ENCODE results near the gene RYR2. TPM values are rescaled to one million over a fixed set of nuclear protein-coding genes. Genes with fewer than 3 reads are reported as not detected.
A peak's percentile ranks its signal among the peaks of the same experiment; 100 is the strongest.

RYR2 gene
- total RNA-seq, 2 experiments from 2014 or later = not detected

- TF ChIP-seq EZH2phosphoT487 (IDR thresholded peaks at IDR 0.05; ENCODE audit: borderline replicate concordance, low read depth, low read length) (no peak), CTCF (conservative IDR thresholded peaks at IDR 0.05; ENCODE audit: low read length) (no peak)
- Histone ChIP-seq H3K36me3 (ENCODE audit: insufficient read depth, low read length) (no peaks in the 10 kb centered on the region), H3K27ac (ENCODE audit: low read depth, low read length, poor library complexity, severe bottlenecking) (no peak overlapping the region), H3K4me1 (ENCODE audit: insufficient read depth, low read length, poor library complexity, severe bottlenecking) (no peaks in the 10 kb centered on the region), H3K4me3 (ENCODE audit: low read depth, low read length, poor library complexity, severe bottlenecking) (no peak overlapping the region), H3K9me3 (ENCODE audit: low read length) (no peaks in the 10 kb centered on the region), H4K20me1 (ENCODE audit: insufficient read depth, low read length) (no peaks in the 10 kb centered on the region), H3K79me2 (ENCODE audit: insufficient read depth, low read depth, low read length) (no peaks in the 10 kb centered on the region), H3K9me2 (ENCODE audit: insufficient read depth, low read length) (no peaks in the 10 kb centered on the region), H2AFZ (ENCODE audit: low read length) (no peak overlapping the region), H3K4me2 (ENCODE audit: low read length) (no peak overlapping the region)
- CTCF ChIA-PET (ENCODE audit: unreplicated experiment) = no interaction called here
- intact Hi-C loops (cut with micrococcal nuclease; ENCODE audit: unreplicated experiment) = no loop called here
- POLR2A ChIA-PET = no interaction called here
- no TSS peak for BruUV-seq (replicated peaks)
- no peak for DNase-seq (ENCODE audit: low spot score)
These were observed 753.6 kb downstream of the RYR2 start for GRCh38 chr1:237795558-237795957.

- H3K36me3 ChIP-seq (ENCODE audit: insufficient read depth, low read length) = no peaks in the 10 kb centered on the region
- intact Hi-C loops (cut with micrococcal nuclease; ENCODE audit: unreplicated experiment) = no loop called here
- no peak overlapping the region for H3K4me3 ChIP-seq (ENCODE audit: low read depth, low read length, poor library complexity, severe bottlenecking)
- TF ChIP-seq CTCF (conservative IDR thresholded peaks at IDR 0.05; ENCODE audit: low read length) (peak; percentile 78), EZH2phosphoT487 (IDR thresholded peaks at IDR 0.05; ENCODE audit: borderline replicate concordance, low read depth, low read length) (no peak)
- no peak overlapping the region for H3K27ac ChIP-seq (ENCODE audit: low read depth, low read length, poor library complexity, severe bottlenecking)
- no peaks in the 10 kb centered on the region for H3K4me1 ChIP-seq (ENCODE audit: insufficient read depth, low read length, poor library complexity, severe bottlenecking)
- no peaks in the 10 kb centered on the region for H3K9me2 ChIP-seq (ENCODE audit: insufficient read depth, low read length)
- no peaks in the 10 kb centered on the region for H3K79me2 ChIP-seq (ENCODE audit: insufficient read depth, low read depth, low read length)
- peak; percentile 80 for DNase-seq (ENCODE audit: low spot score)
- H3K9me3 ChIP-seq (ENCODE audit: low read length) = no peaks in the 10 kb centered on the region
- no peaks in the 10 kb centered on the region for H4K20me1 ChIP-seq (ENCODE audit: insufficient read depth, low read length)
- H2AFZ ChIP-seq (ENCODE audit: low read length) = peak overlapping the region; percentile 78
- ChIA-PET CTCF (ENCODE audit: unreplicated experiment) (interaction anchor here (0.6 to 1.1 kb wide), 2 partner anchors 8 to 27 kb away, joined by 3 read pairs; no protein-coding TSS in a partner anchor), POLR2A (interaction anchor here (0.7 kb wide), 1 partner anchor 18 kb away, joined by 3 read pairs; no protein-coding TSS in a partner anchor)
- no TSS peak for BruUV-seq (replicated peaks)
- H3K4me2 ChIP-seq (ENCODE audit: low read length) = peak overlapping the region; percentile 20; the same call in 1 of the 2 replicates
These were observed 757.9 kb downstream of the RYR2 start for GRCh38 chr1:237799762-237800474.

GRCh38 chr1:237804516-237804915, 762.5 kb downstream of the RYR2 start:
- Histone ChIP-seq H3K79me2 (ENCODE audit: insufficient read depth, low read depth, low read length) (no peaks in the 10 kb centered on the region), H3K9me2 (ENCODE audit: insufficient read depth, low read length) (no peaks in the 10 kb centered on the region), H3K9me3 (ENCODE audit: low read length) (no peaks in the 10 kb centered on the region), H3K36me3 (ENCODE audit: insufficient read depth, low read length) (no peaks in the 10 kb centered on the region), H2AFZ (ENCODE audit: low read length) (no peak overlapping the region), H3K4me3 (ENCODE audit: low read depth, low read length, poor library complexity, severe bottlenecking) (no peak overlapping the region), H4K20me1 (ENCODE audit: insufficient read depth, low read length) (no peaks in the 10 kb centered on the region), H3K4me2 (ENCODE audit: low read length) (no peak overlapping the region), H3K4me1 (ENCODE audit: insufficient read depth, low read length, poor library complexity, severe bottlenecking) (no peaks in the 10 kb centered on the region), H3K27ac (ENCODE audit: low read depth, low read length, poor library complexity, severe bottlenecking) (no peak overlapping the region)
- intact Hi-C loops (cut with micrococcal nuclease; ENCODE audit: unreplicated experiment) = no loop called here
- DNase-seq (ENCODE audit: low spot score) = no peak
- TF ChIP-seq CTCF (conservative IDR thresholded peaks at IDR 0.05; ENCODE audit: low read length) (no peak), EZH2phosphoT487 (IDR thresholded peaks at IDR 0.05; ENCODE audit: borderline replicate concordance, low read depth, low read length) (no peak)
- no TSS peak for BruUV-seq (replicated peaks)
- CTCF ChIA-PET (ENCODE audit: unreplicated experiment) = no interaction called here
- POLR2A ChIA-PET = no interaction called here
